WI38 (cell line): ENCODE results near the gene DNAH17.
A peak's percentile ranks its signal among the peaks of the same experiment; 100 is the strongest.

Source experiments
- H3K4me3 ChIP-seq: 2 replicates; pipeline ENCODE4 v1.5.1; 2011; ENCODE audit warnings: low read depth, mild to moderate bottlenecking, control low read depth, low read length
- CTCF ChIP-seq: IDR thresholded peaks from 2 replicates; pipeline ENCODE4 v1.5.1; 2012; ENCODE audit warnings: low read depth, mild to moderate bottlenecking, control low read depth, low read length

Gene DNAH17

GRCh38 chr17:78417531-78417909 lies 159.7 kb downstream of the DNAH17 start:
- no peak for TF ChIP-seq CTCF
- no peak overlapping the region for H3K4me3 ChIP-seq

- TF ChIP-seq CTCF: no peak
- H3K4me3 ChIP-seq: no peak overlapping the region
These were observed 160.2 kb downstream of the DNAH17 start for GRCh38 chr17:78416791-78417530.

- no peak overlapping the region for H3K4me3 ChIP-seq
- no peak for TF ChIP-seq CTCF
These were observed 161.1 kb downstream of the DNAH17 start for GRCh38 chr17:78415821-78416711.

DNA sequence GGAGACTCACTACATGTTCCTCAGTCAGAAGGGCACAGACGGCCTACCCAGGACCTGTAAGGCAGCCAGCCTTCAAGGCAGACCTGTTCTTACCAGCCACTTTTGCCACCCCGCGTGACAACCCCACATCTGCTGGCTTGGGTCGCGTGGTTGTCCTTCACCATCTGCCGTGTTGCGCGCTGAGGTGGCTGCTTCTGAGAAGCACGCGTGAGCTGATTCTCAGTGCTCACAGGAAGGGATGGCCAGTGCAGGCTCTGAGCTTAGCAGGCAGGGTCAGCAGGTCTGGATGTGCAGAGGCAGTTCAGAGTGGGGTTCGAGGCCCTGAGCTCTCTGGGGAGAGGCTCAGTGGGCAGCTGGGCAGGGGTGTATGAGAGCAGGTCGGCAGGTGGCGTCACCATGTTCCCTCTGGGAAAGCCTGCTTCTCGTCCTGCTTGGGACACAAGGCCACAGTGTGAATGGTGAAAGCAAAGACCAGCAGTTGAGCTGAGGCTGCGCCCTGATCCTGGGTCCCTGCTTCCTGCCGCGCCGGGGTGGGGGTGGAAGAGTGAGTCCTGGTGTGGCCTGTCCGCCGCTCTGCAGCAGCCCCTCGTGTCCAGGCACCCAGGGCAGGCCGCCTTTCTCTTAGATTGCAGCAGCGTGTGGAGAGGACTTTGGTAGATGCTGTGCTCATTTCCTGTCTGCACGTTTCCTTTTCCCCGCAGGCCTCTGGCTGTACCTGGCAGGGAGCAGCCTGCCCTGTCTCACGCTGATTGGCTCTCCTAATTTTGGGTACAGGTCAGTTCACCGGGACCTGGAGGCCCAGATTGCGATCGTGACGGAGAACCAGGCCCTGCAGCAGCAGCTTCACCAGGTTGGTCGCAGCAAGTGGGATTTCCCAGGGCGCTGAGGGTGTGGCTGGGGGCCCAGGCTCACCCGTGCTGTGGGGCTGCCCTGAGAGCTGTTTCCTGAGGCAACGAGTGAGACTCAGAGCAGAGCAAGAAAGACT lies 162.7 kb downstream of the DNAH17 start:
- no peak overlapping the region for H3K4me3 ChIP-seq
- no peak for TF ChIP-seq CTCF

DNA sequence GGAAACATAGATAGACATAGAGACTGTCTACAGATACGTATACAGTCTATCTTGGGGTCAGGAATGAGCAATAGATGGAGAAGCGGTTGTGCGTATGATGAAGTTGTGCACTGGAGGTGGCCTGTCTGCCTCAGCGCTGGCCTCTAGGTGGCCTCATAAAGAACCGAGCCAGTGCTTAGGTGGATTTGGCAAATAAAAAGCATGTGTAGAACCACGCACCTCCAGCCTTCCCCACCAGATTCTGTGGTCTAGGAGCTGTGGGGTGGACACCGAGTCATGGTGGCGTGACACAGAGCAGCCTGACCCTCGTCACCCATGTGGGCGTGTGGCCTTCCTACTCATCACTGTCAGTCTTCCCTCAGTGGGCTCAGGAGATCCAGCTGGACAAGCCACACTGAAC lies 164.8 kb downstream of the DNAH17 start:
- peak; percentile 36 for TF ChIP-seq CTCF
- H3K4me3 ChIP-seq: no peak overlapping the region

DNA sequence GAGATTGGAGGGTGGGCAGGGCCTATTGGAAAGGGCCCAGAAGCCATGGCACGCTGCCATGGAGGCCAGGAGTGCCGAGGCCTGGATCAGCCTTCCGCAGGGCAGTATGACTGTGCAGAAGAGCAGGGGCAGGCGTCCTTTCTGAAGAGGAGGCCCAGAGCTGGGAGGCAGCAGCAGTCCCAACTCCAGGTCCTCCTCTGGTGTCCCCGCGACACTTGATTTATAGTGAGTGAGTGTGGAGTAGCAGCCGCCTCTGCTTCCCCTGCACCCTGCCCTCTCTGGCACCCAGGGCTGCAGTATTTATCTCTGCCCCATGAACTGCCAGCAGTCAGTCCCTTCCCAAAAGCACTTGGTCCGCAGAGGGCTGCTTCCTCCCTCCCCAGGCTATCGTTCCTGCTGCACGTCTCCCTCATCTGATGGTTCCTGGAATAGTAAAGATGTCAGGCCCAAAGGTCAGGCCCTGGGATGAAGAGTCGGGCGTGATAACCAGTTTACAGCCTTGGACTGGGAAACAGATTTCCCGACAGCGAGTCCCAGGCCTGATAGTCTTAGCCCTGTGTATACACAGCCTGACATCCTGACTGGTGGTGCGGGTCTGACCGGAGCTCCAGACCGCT lies 165.8 kb downstream of the DNAH17 start:
- TF ChIP-seq CTCF: no peak
- H3K4me3 ChIP-seq: no peak overlapping the region
